ENCODE data around the gene GPRIN1.
A peak's percentile ranks its signal among the peaks of the same experiment; 100 is the strongest.

Gene GPRIN1

DNA sequence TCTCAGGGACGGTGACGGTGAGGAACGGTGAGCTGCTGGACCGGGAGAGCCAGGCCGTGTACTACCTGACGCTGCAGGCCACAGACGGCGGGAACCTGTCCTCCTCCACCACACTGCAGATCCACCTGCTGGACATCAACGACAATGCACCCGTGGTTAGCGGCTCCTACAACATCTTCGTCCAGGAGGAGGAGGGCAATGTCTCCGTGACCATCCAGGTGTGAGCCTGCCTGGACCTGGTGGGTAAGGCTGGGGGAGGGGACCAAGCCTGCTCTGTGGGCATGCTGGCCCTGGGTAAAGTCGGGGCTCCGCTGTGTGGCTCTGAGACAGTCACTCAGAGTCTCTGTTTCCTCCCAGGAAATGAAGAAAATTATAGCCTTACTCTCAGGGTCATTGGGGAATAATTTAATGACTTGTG lies 31.6 kb downstream of the GPRIN1 start:
- peaks cover 0 to under 1% of the 10 kb centered on the region in 2 donors for H3K27me3 Mint-ChIP-seq
- peak; percentile 21 to 31 (median 23) for DNase-seq
- H3K36me3 Mint-ChIP-seq (ENCODE audit: insufficient read depth): no peaks in the 10 kb centered on the region

DNA sequence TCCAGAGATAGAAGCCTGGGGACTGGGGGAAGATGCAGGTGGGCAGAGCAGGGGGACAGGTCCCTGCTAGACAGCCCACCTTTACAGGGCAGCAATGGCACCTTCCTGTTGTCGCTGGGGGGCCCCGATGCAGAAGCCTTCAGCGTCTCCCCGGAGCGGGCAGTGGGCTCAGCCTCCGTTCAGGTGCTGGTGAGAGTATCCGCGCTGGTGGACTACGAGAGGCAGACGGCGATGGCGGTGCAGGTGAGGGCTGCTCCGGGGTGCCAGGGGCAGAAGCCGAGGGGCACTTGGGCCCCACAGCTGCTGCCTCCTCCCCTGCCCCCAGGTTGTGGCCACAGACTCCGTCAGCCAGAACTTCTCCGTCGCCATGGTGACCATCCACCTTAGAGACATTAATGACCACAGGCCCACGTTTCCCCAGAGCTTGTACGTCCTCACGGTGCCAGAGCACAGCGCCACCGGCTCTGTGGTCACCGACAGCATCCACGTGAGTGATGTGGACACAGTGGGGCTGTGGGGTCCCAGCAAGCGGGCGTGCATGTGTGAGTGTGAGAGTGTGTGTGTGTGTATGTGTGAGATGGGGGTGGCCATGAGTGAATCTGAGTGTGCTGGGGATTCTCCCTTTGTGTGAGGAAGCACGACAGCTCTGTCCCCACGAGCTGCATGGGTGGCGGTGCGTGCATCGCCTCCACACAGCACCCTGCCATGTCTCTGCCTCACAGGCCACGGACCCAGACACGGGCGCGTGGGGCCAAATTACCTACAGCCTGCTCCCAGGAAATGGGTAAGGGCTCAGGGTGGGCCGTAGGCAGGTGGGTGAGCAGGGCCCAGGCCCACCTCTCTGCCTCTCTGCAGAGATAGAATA lies 32.4 kb downstream of the GPRIN1 start:
- H3K27ac Mint-ChIP-seq: no peak overlapping the region
- ATAC-seq (replicated peaks) (no peak), DNase-seq (no peak)
- peaks cover 0 to 9% of the 10 kb centered on the region in 2 donors for H3K27me3 Mint-ChIP-seq
- no peak overlapping the region for H3K4me3 Mint-ChIP-seq
- H3K9me3 Mint-ChIP-seq: no peaks in the 10 kb centered on the region
- H3K4me1 Mint-ChIP-seq (ENCODE audit: low read depth in 2 of 2): peaks cover 9 to 12% of the 10 kb centered on the region in 2 donors
- H3K36me3 Mint-ChIP-seq (ENCODE audit: insufficient read depth): no peaks in the 10 kb centered on the region

More for the DNA sequence above, 31.6 kb downstream of the GPRIN1 start:
- Mint-ChIP-seq H3K27ac (no peak overlapping the region), H3K4me1 (ENCODE audit: low read depth in 2 of 2) (peaks cover 9 to 10% of the 10 kb centered on the region in 2 donors), H3K9me3 (no peaks in the 10 kb centered on the region), H3K4me3 (no peak overlapping the region)
- ATAC-seq (replicated peaks): peak; percentile 64

- Mint-ChIP-seq H3K27ac (no peak overlapping the region), H3K4me3 (no peak overlapping the region), H3K9me3 (no peaks in the 10 kb centered on the region), H3K4me1 (ENCODE audit: low read depth in 2 of 2) (peaks cover 9 to 12% of the 10 kb centered on the region in 2 donors), H3K27me3 (peaks cover 5 to 20% of the 10 kb centered on the region in 2 donors), H3K36me3 (ENCODE audit: insufficient read depth) (no peaks in the 10 kb centered on the region)
- no peak for DNase-seq
- ATAC-seq (replicated peaks): no peak
Measured at GRCh38 chr5:176575488-176576422, 34.2 kb downstream of the GPRIN1 start.

- DNase-seq: no peak
- peaks cover 5 to 21% of the 10 kb centered on the region in 2 donors for H3K27me3 Mint-ChIP-seq
- H3K4me1 Mint-ChIP-seq (ENCODE audit: low read depth in 2 of 2): peaks cover 9 to 12% of the 10 kb centered on the region in 2 donors
- no peak overlapping the region for H3K4me3 Mint-ChIP-seq
- no peaks in the 10 kb centered on the region for H3K9me3 Mint-ChIP-seq
- H3K36me3 Mint-ChIP-seq (ENCODE audit: insufficient read depth): no peaks in the 10 kb centered on the region
- no peak overlapping the region for H3K27ac Mint-ChIP-seq
- ATAC-seq (replicated peaks): no peak
Measured at GRCh38 chr5:176575066-176575465, 34.9 kb downstream of the GPRIN1 start.

DNA sequence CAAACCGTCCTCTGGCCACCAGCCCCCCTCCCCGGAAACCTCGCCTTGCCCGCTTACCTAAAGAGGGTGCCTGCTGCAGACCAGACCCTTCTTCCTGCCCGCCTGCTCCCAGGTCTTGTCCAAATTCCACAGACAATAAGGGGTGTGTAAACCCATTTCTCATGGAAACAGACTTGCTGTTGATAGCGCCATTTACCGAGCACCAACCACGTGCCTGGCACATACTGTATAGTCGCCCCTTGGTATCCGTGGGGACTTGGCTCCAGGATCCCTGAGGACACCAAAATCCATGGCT lies 35.7 kb downstream of the GPRIN1 start:
- H3K36me3 Mint-ChIP-seq (ENCODE audit: insufficient read depth): no peaks in the 10 kb centered on the region
- no peaks in the 10 kb centered on the region for H3K9me3 Mint-ChIP-seq
- peaks cover 5 to 21% of the 10 kb centered on the region in 2 donors for H3K27me3 Mint-ChIP-seq
- peaks cover 9 to 12% of the 10 kb centered on the region in 2 donors for H3K4me1 Mint-ChIP-seq (ENCODE audit: low read depth in 2 of 2)
- no peak for ATAC-seq (replicated peaks)
- H3K4me3 Mint-ChIP-seq: no peak overlapping the region
- no peak for DNase-seq
- no peak overlapping the region for H3K27ac Mint-ChIP-seq

- no peaks in the 10 kb centered on the region for H3K36me3 Mint-ChIP-seq (ENCODE audit: insufficient read depth)
- H3K4me1 Mint-ChIP-seq (ENCODE audit: low read depth in 2 of 2): peaks cover 9 to 12% of the 10 kb centered on the region in 2 donors
- peaks cover 5 to 21% of the 10 kb centered on the region in 2 donors for H3K27me3 Mint-ChIP-seq
- DNase-seq (peak; percentile 73 to 76 (median 74)), ATAC-seq (replicated peaks) (peak; percentile 87)
- H3K9me3 Mint-ChIP-seq: no peaks in the 10 kb centered on the region
- no peak overlapping the region for H3K27ac Mint-ChIP-seq
- no peak overlapping the region for H3K4me3 Mint-ChIP-seq
Measured at GRCh38 chr5:176573564-176574296, 36.2 kb downstream of the GPRIN1 start.

DNA sequence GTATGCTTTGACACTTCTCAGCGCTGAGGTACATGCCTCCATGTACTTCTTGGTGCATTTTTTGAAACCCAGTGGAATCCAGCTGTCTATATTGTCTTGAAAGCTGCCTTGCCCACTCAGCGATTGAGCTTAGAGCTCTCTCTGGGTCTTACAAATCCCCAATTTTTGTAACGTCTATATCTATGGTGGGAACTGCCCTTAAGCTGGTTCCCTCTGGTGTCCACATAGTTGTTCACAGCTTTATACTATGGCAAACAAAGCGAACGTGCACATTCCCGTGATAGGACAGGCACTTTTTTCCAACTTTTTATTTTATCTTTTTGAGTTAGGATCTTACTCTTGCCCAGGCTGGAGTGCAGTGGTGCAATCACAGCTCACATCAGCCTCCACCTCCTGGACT lies 39.9 kb downstream of the GPRIN1 start:
- no peak for ATAC-seq (replicated peaks)
- Mint-ChIP-seq H3K27me3 (peaks cover 17 to 47% of the 10 kb centered on the region in 2 donors), H3K9me3 (no peaks in the 10 kb centered on the region), H3K27ac (no peak overlapping the region), H3K4me1 (ENCODE audit: low read depth in 2 of 2) (peaks cover 9% of the 10 kb centered on the region in 2 donors), H3K4me3 (no peak overlapping the region), H3K36me3 (ENCODE audit: insufficient read depth) (no peaks in the 10 kb centered on the region)
- no peak for DNase-seq

DNA sequence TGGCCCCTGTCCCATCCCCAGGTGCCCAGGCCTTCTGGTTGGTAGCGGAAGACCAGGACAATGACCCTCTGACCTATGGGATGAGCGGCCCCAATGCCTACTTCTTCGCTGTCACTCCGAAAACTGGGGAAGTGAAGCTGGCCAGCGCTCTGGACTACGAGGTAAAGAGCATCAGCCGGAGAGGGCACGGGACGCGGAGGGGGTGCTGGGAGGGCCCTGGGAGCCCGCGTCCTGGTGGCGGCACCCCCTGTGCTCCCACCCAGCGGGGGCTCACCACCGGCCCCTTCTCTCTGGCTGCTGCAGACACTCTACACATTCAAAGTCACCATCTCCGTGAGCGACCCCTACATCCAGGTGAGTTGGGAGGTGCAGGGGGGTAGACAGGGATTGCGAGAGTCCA lies 41.3 kb downstream of the GPRIN1 start:
- Mint-ChIP-seq H3K9me3 (no peaks in the 10 kb centered on the region), H3K36me3 (ENCODE audit: insufficient read depth) (no peaks in the 10 kb centered on the region), H3K27ac (no peak overlapping the region), H3K4me1 (ENCODE audit: low read depth in 2 of 2) (peaks cover under 1 to 2% of the 10 kb centered on the region in 2 donors), H3K4me3 (no peak overlapping the region), H3K27me3 (peaks cover 17 to 47% of the 10 kb centered on the region in 2 donors)
- DNase-seq (no peak), ATAC-seq (replicated peaks) (no peak)

DNA sequence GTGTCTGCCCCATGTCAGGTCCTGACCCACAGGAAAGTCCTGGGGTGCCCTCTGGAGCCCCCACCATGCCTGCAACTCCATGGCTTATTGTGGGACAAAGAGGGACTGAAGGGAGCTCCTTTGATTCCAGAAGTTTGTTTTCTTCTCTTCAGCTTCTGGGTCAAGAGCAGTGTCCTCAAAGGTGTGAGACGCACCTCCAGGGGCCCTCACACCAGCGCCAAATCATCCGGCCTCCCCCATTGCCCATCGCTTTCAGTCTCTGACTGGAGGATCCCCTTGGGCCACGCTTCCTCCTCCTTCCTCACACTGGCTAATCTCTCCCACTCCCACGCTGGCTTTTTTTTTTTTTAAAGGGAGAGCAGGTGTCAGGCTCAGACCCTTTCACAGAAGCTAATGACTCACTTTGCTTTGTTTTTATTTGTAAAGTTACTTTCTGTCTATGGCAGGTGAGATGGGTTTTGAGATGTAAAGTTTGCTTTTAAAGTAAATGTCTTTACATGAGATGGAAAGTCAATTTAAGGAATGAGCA lies 44.1 kb downstream of the GPRIN1 start:
- H3K27me3 Mint-ChIP-seq: peaks cover 18 to 40% of the 10 kb centered on the region in 2 donors
- peaks cover 0 to 3% of the 10 kb centered on the region in 2 donors for H3K4me1 Mint-ChIP-seq (ENCODE audit: low read depth in 2 of 2)
- H3K36me3 Mint-ChIP-seq (ENCODE audit: insufficient read depth): no peaks in the 10 kb centered on the region
- H3K27ac Mint-ChIP-seq: peak overlapping the region; percentile 1 to 49
- no peak overlapping the region for H3K4me3 Mint-ChIP-seq
- ATAC-seq (replicated peaks) (no peak), DNase-seq (no peak)
- no peaks in the 10 kb centered on the region for H3K9me3 Mint-ChIP-seq

- H3K27me3 Mint-ChIP-seq: peaks cover 18 to 39% of the 10 kb centered on the region in 2 donors
- DNase-seq (no peak), ATAC-seq (replicated peaks) (no peak)
- peaks cover 5 to 13% of the 10 kb centered on the region in 2 donors for H3K4me1 Mint-ChIP-seq (ENCODE audit: low read depth in 2 of 2)
- no peak overlapping the region for H3K27ac Mint-ChIP-seq
- no peaks in the 10 kb centered on the region for H3K9me3 Mint-ChIP-seq
- H3K4me3 Mint-ChIP-seq: no peak overlapping the region
- H3K36me3 Mint-ChIP-seq (ENCODE audit: insufficient read depth): no peaks in the 10 kb centered on the region
Measured at GRCh38 chr5:176564002-176564401, 46.0 kb downstream of the GPRIN1 start.

- H3K4me3 Mint-ChIP-seq: no peak overlapping the region
- H3K36me3 Mint-ChIP-seq (ENCODE audit: insufficient read depth): no peaks in the 10 kb centered on the region
- DNase-seq (no peak), ATAC-seq (replicated peaks) (no peak)
- peaks cover 5 to 13% of the 10 kb centered on the region in 2 donors for H3K4me1 Mint-ChIP-seq (ENCODE audit: low read depth in 2 of 2)
- H3K27me3 Mint-ChIP-seq: peaks cover 18 to 31% of the 10 kb centered on the region in 2 donors
- no peak overlapping the region for H3K27ac Mint-ChIP-seq
- no peaks in the 10 kb centered on the region for H3K9me3 Mint-ChIP-seq
Measured at GRCh38 chr5:176562189-176562588, 47.8 kb downstream of the GPRIN1 start.

DNA sequence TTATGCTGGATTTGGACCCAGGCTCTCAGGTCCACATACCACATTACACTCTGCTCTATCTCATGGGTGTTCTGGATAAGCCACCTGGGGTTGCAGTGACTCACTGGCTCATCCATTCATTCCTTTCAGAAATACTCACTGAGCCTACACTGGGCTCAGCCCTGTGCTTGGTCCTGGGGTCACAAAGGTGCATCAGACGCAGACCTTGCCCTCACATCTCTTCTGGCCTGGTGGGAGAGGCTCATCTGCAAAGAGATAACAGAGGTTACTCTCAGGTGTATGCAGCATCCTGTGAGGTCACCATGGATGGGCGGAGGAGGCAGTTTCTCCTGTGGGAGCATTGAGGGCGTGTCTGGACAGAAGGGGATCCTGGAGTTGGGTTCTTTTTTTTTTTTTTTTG lies 48.7 kb downstream of the GPRIN1 start:
- no peak overlapping the region for H3K27ac Mint-ChIP-seq
- H3K36me3 Mint-ChIP-seq (ENCODE audit: insufficient read depth): no peaks in the 10 kb centered on the region
- peaks cover 12 to 23% of the 10 kb centered on the region in 2 donors for H3K27me3 Mint-ChIP-seq
- H3K4me3 Mint-ChIP-seq: no peak overlapping the region
- ATAC-seq (replicated peaks): no peak
- peaks cover 5 to 14% of the 10 kb centered on the region in 2 donors for H3K4me1 Mint-ChIP-seq (ENCODE audit: low read depth in 2 of 2)
- DNase-seq: no peak
- no peaks in the 10 kb centered on the region for H3K9me3 Mint-ChIP-seq

- Mint-ChIP-seq H3K27ac (no peak overlapping the region), H3K9me3 (no peaks in the 10 kb centered on the region), H3K4me1 (ENCODE audit: low read depth in 2 of 2) (peaks cover 10 to 18% of the 10 kb centered on the region in 2 donors), H3K27me3 (peaks cover 6 to 14% of the 10 kb centered on the region in 2 donors), H3K4me3 (no peak overlapping the region), H3K36me3 (ENCODE audit: insufficient read depth) (no peaks in the 10 kb centered on the region)
- ATAC-seq (replicated peaks) (no peak), DNase-seq (no peak)
Measured at GRCh38 chr5:176560364-176560763, 49.6 kb downstream of the GPRIN1 start.

Measured in effector memory CD8-positive, alpha-beta T cell (primary cell).